ENCODE measurements around the gene NMNAT2. TPM values are rescaled to one million over a fixed set of nuclear protein-coding genes. Genes with fewer than 3 reads are reported as not detected.

NMNAT2 gene
- total and polyA plus RNA-seq, 10 of the 15 experiments (the other 5 are each of a cell fraction or from before 2014, with no cell fraction given) = 0.02 to 2.0 (median 0.60) TPM

DNA sequence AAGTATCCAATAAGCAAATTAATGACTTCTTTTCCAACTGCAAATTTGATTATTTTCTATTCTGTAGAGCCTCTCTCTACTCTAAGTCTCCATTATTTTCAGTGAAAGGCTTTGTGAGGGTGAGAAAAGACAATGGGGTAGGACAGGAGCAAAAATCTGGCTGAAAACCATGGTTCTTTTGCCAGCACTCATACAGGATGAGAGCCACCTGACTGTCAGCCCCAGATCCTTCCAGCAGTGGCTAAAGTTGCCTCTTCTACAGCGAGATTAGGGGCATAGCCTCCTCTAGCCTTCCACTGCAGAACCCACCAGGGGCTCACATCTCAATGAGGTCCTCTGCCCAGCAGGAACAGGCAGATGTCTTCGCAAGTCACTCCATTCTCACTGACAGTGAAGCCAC lies 23.7 kb downstream of the NMNAT2 start:
- ATAC-seq (no peak), FAIRE-seq (no peak), DNase-seq (ENCODE audit: low read depth, low spot score) (no peak)
- Histone ChIP-seq H3K36me3 (ENCODE audit: control insufficient read depth in 2 of 2, insufficient read depth in 2 of 2, low read length in 1 of 2) (no peaks in the 10 kb centered on the region), H3K4me3 (no peak overlapping the region), H3K4me1 (ENCODE audit: control insufficient read depth, insufficient read depth, low read length) (no peaks in the 10 kb centered on the region), H3K4me2 (ENCODE audit: control insufficient read depth, insufficient read depth) (no peak overlapping the region), H3K9me3 (replicated peaks; ENCODE audit: control insufficient read depth, insufficient read depth, low read length) (no peaks in the 10 kb centered on the region), H3K9ac (ENCODE audit: control insufficient read depth, insufficient read depth, low read length) (no peak overlapping the region), H2AFZ (ENCODE audit: control insufficient read depth, low read depth, low read length) (no peak overlapping the region), H4K20me1 (ENCODE audit: control insufficient read depth, insufficient read depth) (no peaks in the 10 kb centered on the region), H3K79me2 (ENCODE audit: control insufficient read depth, insufficient read depth, low read length) (no peaks in the 10 kb centered on the region), H3K27me3 (replicated peaks in 1 of 2; ENCODE audit: control insufficient read depth in 2 of 2, insufficient read depth in 2 of 2, low read length in 1 of 2) (no peaks in the 10 kb centered on the region; a peak in 2 of 4 replicates), H3K27ac (ENCODE audit: control insufficient read depth, insufficient read depth) (no peak overlapping the region)
- intact Hi-C loops (cut with micrococcal nuclease; ENCODE audit: unreplicated experiment) (no loop called here), in situ Hi-C loops (cut with MboI) (no loop called here)
- POLR2A ChIA-PET = no interaction called here
- no TSS peak for BruUV-seq (replicated peaks)
- SMC1A ChIA-PET (ENCODE audit: uncharacterized antibody, unreplicated experiment) = no interaction called here
- RAD21 ChIA-PET (ENCODE audit: unreplicated experiment) = no interaction called here
- 0% methylated on average over 2 of the region's 2 CpGs for WGBS (ENCODE audit: insufficient coverage, insufficient replicate concordance, low lambda C conversion rate, missing lambda C conversion rate)
- TF ChIP-seq PAX8 (IDR thresholded peaks at IDR 0.05) (no peak), PAX5 (IDR thresholded peaks at IDR 0.05; ENCODE audit: borderline replicate concordance, low read depth, low read length) (no peak), ASH2L (IDR thresholded peaks at IDR 0.05; ENCODE audit: borderline replicate concordance, low read depth) (no peak), IRF5 (IDR thresholded peaks at IDR 0.05; ENCODE audit: borderline replicate concordance) (no peak), CHD1 (IDR thresholded peaks at IDR 0.05; ENCODE audit: low read depth, low read length) (no peak), SMAD5 (IDR thresholded peaks at IDR 0.05; ENCODE audit: low read depth) (no peak), SPI1 (IDR thresholded peaks at IDR 0.05; ENCODE audit: borderline replicate concordance, insufficient read depth, low read depth, low read length) (no peak), IKZF1 (conservative IDR thresholded peaks at IDR 0.05) (no peak), SRF (IDR thresholded peaks at IDR 0.05; ENCODE audit: low read depth in 2 of 2, low read length in 2 of 2) (no peak), TCF12 (IDR thresholded peaks at IDR 0.05; ENCODE audit: low read depth, low read length) (no peak), HDGF (IDR thresholded peaks at IDR 0.05) (no peak), POLR2A (IDR thresholded peaks at IDR 0.05; ENCODE audit: low read depth, low read length) (no peak)
- CTCF ChIA-PET = no interaction called here

Measured in GM12878 (cell line).